ENCODE data around the gene OLFM1. TPM values are rescaled to one million over a fixed set of nuclear protein-coding genes. Genes with fewer than 3 reads are reported as not detected.
A peak's percentile ranks its signal among the peaks of the same experiment; 100 is the strongest.
"Not testable (repeated sequence)": the region's sequence is repeated elsewhere in the genome, so short reads cannot be mapped to it uniquely, and the experiment has no call there.

The OLFM1 gene
- polyA plus RNA-seq, 1 donor from 2014 or later: 0.20 TPM

- Mint-ChIP-seq H3K4me3 (no peak overlapping the region), H3K27ac (no peak overlapping the region), H3K4me1 (no peaks in the 10 kb centered on the region), H3K27me3 (peaks cover 4% of the 10 kb centered on the region), H3K9me3 (peaks cover 0 to 6% (median 4%) of the 10 kb centered on the region in 3 donors), H3K36me3 (no peaks in the 10 kb centered on the region)
Observed at GRCh38 chr9:135145312-135145711, 57.8 kb downstream of the OLFM1 start.

- H3K36me3 Mint-ChIP-seq: no peaks in the 10 kb centered on the region
- peaks cover 0 to 8% (median 4%) of the 10 kb centered on the region in 3 donors for H3K9me3 Mint-ChIP-seq
- H3K27ac Mint-ChIP-seq: no peak overlapping the region
- H3K4me1 Mint-ChIP-seq: no peaks in the 10 kb centered on the region
- no peak overlapping the region for H3K4me3 Mint-ChIP-seq
- peaks cover 4% of the 10 kb centered on the region for H3K27me3 Mint-ChIP-seq
Observed at GRCh38 chr9:135146241-135146640, 58.8 kb downstream of the OLFM1 start.

- Mint-ChIP-seq H3K4me3 (no peak overlapping the region), H3K9me3 (peaks cover 0 to 12% (median 4%) of the 10 kb centered on the region in 3 donors), H3K27ac (peak overlapping the region in 1 of 3 donors; percentile 43), H3K27me3 (peaks cover 4% of the 10 kb centered on the region), H3K36me3 (no peaks in the 10 kb centered on the region), H3K4me1 (no peaks in the 10 kb centered on the region)
Observed at GRCh38 chr9:135146766-135147473, 59.5 kb downstream of the OLFM1 start.

GRCh38 chr9:135147474-135147805, 60.0 kb downstream of the OLFM1 start:
- Mint-ChIP-seq H3K4me3 (no peak overlapping the region), H3K27me3 (peaks cover 4% of the 10 kb centered on the region), H3K36me3 (no peaks in the 10 kb centered on the region), H3K4me1 (no peaks in the 10 kb centered on the region), H3K27ac (no peak overlapping the region), H3K9me3 (peaks cover 0 to 12% (median 4%) of the 10 kb centered on the region in 3 donors)

- Mint-ChIP-seq H3K4me1 (no peaks in the 10 kb centered on the region), H3K4me3 (no peak overlapping the region), H3K36me3 (no peaks in the 10 kb centered on the region), H3K27me3 (peaks cover 4% of the 10 kb centered on the region), H3K9me3 (peaks cover 0 to 12% (median 4%) of the 10 kb centered on the region in 3 donors), H3K27ac (no peak overlapping the region)
Observed at GRCh38 chr9:135147938-135148337, 60.5 kb downstream of the OLFM1 start.

- Mint-ChIP-seq H3K36me3 (no peaks in the 10 kb centered on the region), H3K4me1 (no peaks in the 10 kb centered on the region), H3K27me3 (peaks cover 4% of the 10 kb centered on the region), H3K27ac (no peak overlapping the region), H3K9me3 (peaks cover 0 to 12% (median 4%) of the 10 kb centered on the region in 3 donors), H3K4me3 (no peak overlapping the region)
Observed at GRCh38 chr9:135148386-135148785, 60.9 kb downstream of the OLFM1 start.

- not testable (repeated sequence) for H3K36me3 Mint-ChIP-seq
Observed at GRCh38 chr9:135149901-135150300, 62.4 kb downstream of the OLFM1 start.

GRCh38 chr9:135150981-135151380, 63.5 kb downstream of the OLFM1 start:
- Mint-ChIP-seq H3K4me1 (no peaks in the 10 kb centered on the region), H3K27ac (no peak overlapping the region)

More at GRCh38 chr9:135149901-135150300, 62.4 kb downstream of the OLFM1 start:
- not testable (repeated sequence) for H3K27me3 Mint-ChIP-seq, H3K4me3 Mint-ChIP-seq, H3K27ac Mint-ChIP-seq, H3K4me1 Mint-ChIP-seq
- H3K9me3 Mint-ChIP-seq: peaks cover 0 to 12% (median 4%) of the 10 kb centered on the region in 3 donors

GRCh38 chr9:135151757-135152613, 64.5 kb downstream of the OLFM1 start:
- peaks cover 7% of the 10 kb centered on the region for H3K27me3 Mint-ChIP-seq
- no peaks in the 10 kb centered on the region for H3K4me1 Mint-ChIP-seq
- no peak overlapping the region for H3K4me3 Mint-ChIP-seq
- peaks cover 0 to 10% (median 4%) of the 10 kb centered on the region in 3 donors for H3K9me3 Mint-ChIP-seq
- H3K27ac Mint-ChIP-seq: no peak overlapping the region
- H3K36me3 Mint-ChIP-seq: no peaks in the 10 kb centered on the region

More at GRCh38 chr9:135150981-135151380, 63.5 kb downstream of the OLFM1 start:
- Mint-ChIP-seq H3K4me3 (no peak overlapping the region), H3K36me3 (no peaks in the 10 kb centered on the region), H3K9me3 (peaks cover 0 to 10% (median 4%) of the 10 kb centered on the region in 3 donors), H3K27me3 (peaks cover 4% of the 10 kb centered on the region)

- H3K4me3 Mint-ChIP-seq: no peak overlapping the region
- peaks cover 0 to 10% (median 4%) of the 10 kb centered on the region in 3 donors for H3K9me3 Mint-ChIP-seq
- H3K27me3 Mint-ChIP-seq: peaks cover 9% of the 10 kb centered on the region
- H3K36me3 Mint-ChIP-seq: no peaks in the 10 kb centered on the region
- no peaks in the 10 kb centered on the region for H3K4me1 Mint-ChIP-seq
- H3K27ac Mint-ChIP-seq: no peak overlapping the region
Observed at GRCh38 chr9:135152614-135153334, 65.3 kb downstream of the OLFM1 start.

- H3K36me3 Mint-ChIP-seq: no peaks in the 10 kb centered on the region
- no peak overlapping the region for H3K4me3 Mint-ChIP-seq
- no peaks in the 10 kb centered on the region for H3K4me1 Mint-ChIP-seq
- H3K9me3 Mint-ChIP-seq: peaks cover 0 to 6% (median 4%) of the 10 kb centered on the region in 3 donors
- H3K27ac Mint-ChIP-seq: peak overlapping the region in 1 of 3 donors; percentile 55
- H3K27me3 Mint-ChIP-seq: peaks cover 13% of the 10 kb centered on the region
Observed at GRCh38 chr9:135154050-135154615, 66.7 kb downstream of the OLFM1 start.

- Mint-ChIP-seq H3K27me3 (peaks cover 14% of the 10 kb centered on the region), H3K9me3 (peaks cover 0 to 5% (median 0%) of the 10 kb centered on the region in 3 donors), H3K4me1 (no peaks in the 10 kb centered on the region), H3K27ac (no peak overlapping the region), H3K4me3 (no peak overlapping the region), H3K36me3 (no peaks in the 10 kb centered on the region)
Observed at GRCh38 chr9:135155396-135155795, 67.9 kb downstream of the OLFM1 start.

GRCh38 chr9:135156525-135157510, 69.3 kb downstream of the OLFM1 start:
- H3K4me3 Mint-ChIP-seq: no peak overlapping the region
- no peaks in the 10 kb centered on the region for H3K4me1 Mint-ChIP-seq
- no peaks in the 10 kb centered on the region for H3K36me3 Mint-ChIP-seq
- H3K27me3 Mint-ChIP-seq: peaks cover 23% of the 10 kb centered on the region
- H3K27ac Mint-ChIP-seq: no peak overlapping the region
- peaks cover 0 to 5% (median 3%) of the 10 kb centered on the region in 3 donors for H3K9me3 Mint-ChIP-seq
